Astrocyte (in vitro differentiated cells and primary cell): ENCODE results near the gene MEPCE. TPM values are rescaled to one million over a fixed set of nuclear protein-coding genes. Genes with fewer than 3 reads are reported as not detected.
A peak's percentile ranks its signal among the peaks of the same experiment; 100 is the strongest.

Experiments
- DNase-seq: peaks from one replicate; pipeline ENCODE4 v3.0.0-alpha.2; 2010; ENCODE audit warnings: low read depth
- FAIRE-seq: peaks from 2 replicates; lab custom pipeline; 2011; peaks lifted over from hg19 to GRCh38; lab: Jason Lieb, UNC
- H2AFZ ChIP-seq: 2 replicates; pipeline ENCODE4 v1.6.0; 2012; ENCODE audit warnings: low read depth, low read length, inconsistent platforms
- H3K27ac ChIP-seq: 2 replicates; pipeline ENCODE4 v1.5.1; 2011; ENCODE audit warnings: low read depth, low read length, inconsistent platforms
- H3K27me3 ChIP-seq: 2 replicates; pipeline ENCODE4 v1.6.0; 2011; ENCODE audit warnings: low read length, inconsistent platforms; ENCODE audit not compliant: insufficient read depth
- H3K36me3 ChIP-seq: 2 replicates; pipeline ENCODE4 v1.5.1; 2011; ENCODE audit warnings: low read length, inconsistent platforms; ENCODE audit not compliant: insufficient read depth
- H3K4me1 ChIP-seq: 2 replicates; pipeline ENCODE4 v1.5.1; 2011; ENCODE audit warnings: low read length, inconsistent platforms; ENCODE audit not compliant: insufficient read depth
- H3K4me2 ChIP-seq: 2 replicates; pipeline ENCODE4 v1.6.0; 2012; ENCODE audit warnings: low read length, inconsistent platforms
- H3K4me3 ChIP-seq: 2 replicates; pipeline ENCODE4 v1.5.1; 2011; ENCODE audit warnings: low read depth, mild to moderate bottlenecking, low read length, inconsistent platforms; ENCODE audit not compliant: insufficient read depth
- H3K79me2 ChIP-seq: 2 replicates; pipeline ENCODE4 v1.6.0; 2012; ENCODE audit warnings: mild to moderate bottlenecking, low read length, inconsistent platforms; ENCODE audit not compliant: insufficient read depth
- H3K9ac ChIP-seq: 2 replicates; pipeline ENCODE4 v1.6.0; 2012; ENCODE audit warnings: mild to moderate bottlenecking, low read length, inconsistent platforms
- H3K9me3 ChIP-seq: 2 replicates; pipeline ENCODE4 v1.5.1; 2012; ENCODE audit warnings: low read depth, mild to moderate bottlenecking, low read length, inconsistent platforms; ENCODE audit not compliant: insufficient read depth
- H4K20me1 ChIP-seq: 2 replicates; pipeline ENCODE4 v1.6.0; 2012; ENCODE audit warnings: low read length, inconsistent platforms; ENCODE audit not compliant: insufficient read depth
- H3K27ac Mint-ChIP-seq: one replicate; pipeline ENCODE4 v1.8.0; 2021; ENCODE audit warnings: mild to moderate bottlenecking, mixed read lengths; ENCODE audit not compliant: unreplicated experiment
- H3K27me3 Mint-ChIP-seq: one replicate; pipeline ENCODE4 v1.8.0; 2021; ENCODE audit warnings: low read depth, mixed read lengths; ENCODE audit not compliant: unreplicated experiment
- H3K36me3 Mint-ChIP-seq: one replicate; pipeline ENCODE4 v1.8.0; 2021; ENCODE audit warnings: low read depth, mixed read lengths; ENCODE audit not compliant: unreplicated experiment
- H3K4me1 Mint-ChIP-seq: one replicate; pipeline ENCODE4 v1.8.0; 2021; ENCODE audit warnings: low read depth, mixed read lengths; ENCODE audit not compliant: unreplicated experiment
- H3K4me3 Mint-ChIP-seq: one replicate; pipeline ENCODE4 v1.8.0; 2021; ENCODE audit warnings: mild to moderate bottlenecking, moderate library complexity, mixed read lengths; ENCODE audit not compliant: unreplicated experiment
- H3K9me3 Mint-ChIP-seq: one replicate; pipeline ENCODE4 v1.8.0; 2021; ENCODE audit warnings: mild to moderate bottlenecking, mixed read lengths; ENCODE audit not compliant: unreplicated experiment
- CTCF ChIP-seq: IDR thresholded peaks from 2 replicates; pipeline ENCODE4 v1.5.1; 2011; ENCODE audit warnings: low read depth, mild to moderate bottlenecking, inconsistent platforms, low read length, moderate library complexity; ENCODE audit not compliant: insufficient read depth
- EZH2 ChIP-seq: IDR thresholded peaks from 2 replicates; pipeline ENCODE4 v1.6.1; 2012; ENCODE audit warnings: mild to moderate bottlenecking, low read length, inconsistent platforms; ENCODE audit not compliant: insufficient read depth
- total RNA-seq: library from RNA; stranded (reverse); gene quantifications from 2 replicates; pipeline ENCODE4 v1.2.1, GENCODE V29; 2021

The MEPCE gene
- total RNA-seq, 1 donor from 2014 or later: 20.2 TPM

DNA sequence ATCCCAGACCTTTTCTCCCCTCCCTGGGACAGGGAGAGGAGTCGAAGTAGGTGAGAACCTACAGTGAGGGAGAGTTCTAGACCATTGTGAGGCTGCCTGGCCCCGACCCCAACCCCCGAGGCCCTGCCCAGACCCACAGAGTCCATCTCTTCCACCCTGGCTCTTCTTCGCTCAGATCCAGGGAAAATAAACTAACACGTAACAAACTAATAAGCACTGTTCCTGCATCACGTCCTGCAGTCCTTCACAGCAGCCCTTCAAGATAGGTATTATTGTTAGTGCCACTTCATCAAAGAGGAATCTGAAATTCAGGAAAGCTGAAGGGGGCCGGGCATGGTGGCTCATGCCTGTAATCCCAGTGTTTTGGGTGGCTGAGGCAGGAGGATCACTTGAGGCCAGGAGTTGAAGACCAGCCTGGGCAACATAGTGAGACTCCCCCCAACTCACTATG is 34.6 kb downstream of the MEPCE start, which contains the start of gene SPACDR:
TSS of gene SPACDR (minus strand) at position 51 of the 451 bp plus-strand sequence. CDS start 235 bp downstream, outside the sequence.
- H3K79me2 ChIP-seq: no peaks in the 10 kb centered on the region
- H3K27ac Mint-ChIP-seq: peak within 1 kb of the TSS; percentile 12
- FAIRE-seq: no peak
- DNase-seq: peak; percentile 17
- H2AFZ ChIP-seq: no peak within 1 kb of the TSS
- H3K4me2 ChIP-seq: peak within 1 kb of the TSS; percentile 61
- H4K20me1 ChIP-seq: peaks cover 10% of the 10 kb centered on the region
- H3K4me3 Mint-ChIP-seq: no peak within 1 kb of the TSS
- no peak within 1 kb of the TSS for H3K9ac ChIP-seq
- peaks cover 2% of the 10 kb centered on the region for H3K4me1 Mint-ChIP-seq
- H3K27me3 ChIP-seq: no peaks in the 10 kb centered on the region
- no peak for TF ChIP-seq CTCF
- TF ChIP-seq EZH2: no peak
- no peaks in the 10 kb centered on the region for H3K9me3 Mint-ChIP-seq
- H3K4me3 ChIP-seq: no peak within 1 kb of the TSS
- H3K9me3 ChIP-seq: no peaks in the 10 kb centered on the region
- peak within 1 kb of the TSS; percentile 26 for H3K27ac ChIP-seq
- H3K36me3 Mint-ChIP-seq: peaks cover 5% of the 10 kb centered on the region
- H3K36me3 ChIP-seq: no peaks in the 10 kb centered on the region
- H3K27me3 Mint-ChIP-seq: no peaks in the 10 kb centered on the region
- peaks cover 18% of the 10 kb centered on the region for H3K4me1 ChIP-seq

DNA sequence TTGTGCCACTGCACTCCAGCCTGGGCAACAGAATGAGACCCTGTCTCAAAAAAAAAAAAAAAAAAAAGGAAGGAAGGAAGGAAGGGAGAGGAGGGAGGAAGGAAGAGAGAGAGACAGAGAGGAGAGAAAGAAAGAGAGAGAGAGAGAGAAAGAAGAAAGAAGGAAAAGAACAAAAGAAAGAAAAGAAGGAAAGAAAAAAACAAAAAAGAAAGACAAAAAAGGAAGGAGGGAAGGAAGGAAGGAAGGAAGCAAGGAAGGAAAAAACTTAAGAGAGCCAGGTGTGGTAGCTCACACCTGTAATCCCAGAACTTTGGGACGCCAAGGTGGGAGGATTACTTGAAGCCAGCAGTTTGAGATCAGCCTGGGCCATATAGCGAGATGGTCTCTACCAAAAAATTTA is 35.2 kb downstream of the MEPCE start:
- Mint-ChIP-seq H3K27ac (no peak overlapping the region), H3K27me3 (no peaks in the 10 kb centered on the region), H3K4me3 (no peak overlapping the region), H3K9me3 (no peaks in the 10 kb centered on the region), H3K36me3 (peaks cover 5% of the 10 kb centered on the region), H3K4me1 (peaks cover 2% of the 10 kb centered on the region)
- no peaks in the 10 kb centered on the region for H3K27me3 ChIP-seq
- H3K4me2 ChIP-seq: no peak overlapping the region
- H3K4me3 ChIP-seq: no peak overlapping the region
- peaks cover 15% of the 10 kb centered on the region for H4K20me1 ChIP-seq
- H3K79me2 ChIP-seq: no peaks in the 10 kb centered on the region
- no peak for DNase-seq
- no peak overlapping the region for H2AFZ ChIP-seq
- peaks cover 18% of the 10 kb centered on the region for H3K4me1 ChIP-seq
- H3K9me3 ChIP-seq: no peaks in the 10 kb centered on the region
- FAIRE-seq: no peak
- H3K27ac ChIP-seq: no peak overlapping the region
- H3K9ac ChIP-seq: no peak overlapping the region
- TF ChIP-seq CTCF (no peak), EZH2 (no peak)
- no peaks in the 10 kb centered on the region for H3K36me3 ChIP-seq

- H3K36me3 ChIP-seq: no peaks in the 10 kb centered on the region
- H3K27ac Mint-ChIP-seq: peak overlapping the region; percentile 14
- DNase-seq: peak; percentile 24
- H3K9ac ChIP-seq: no peak overlapping the region
- peaks cover 5% of the 10 kb centered on the region for H3K36me3 Mint-ChIP-seq
- no peak for TF ChIP-seq CTCF
- H4K20me1 ChIP-seq: peaks cover 20% of the 10 kb centered on the region
- H2AFZ ChIP-seq: no peak overlapping the region
- H3K79me2 ChIP-seq: no peaks in the 10 kb centered on the region
- no peaks in the 10 kb centered on the region for H3K9me3 ChIP-seq
- no peak overlapping the region for H3K4me3 ChIP-seq
- no peaks in the 10 kb centered on the region for H3K27me3 ChIP-seq
- H3K4me1 Mint-ChIP-seq: peaks cover 2% of the 10 kb centered on the region
- no peak for FAIRE-seq
- no peaks in the 10 kb centered on the region for H3K9me3 Mint-ChIP-seq
- H3K27ac ChIP-seq: no peak overlapping the region
- H3K4me2 ChIP-seq: peak overlapping the region; percentile 17
- H3K4me3 Mint-ChIP-seq: no peak overlapping the region
- H3K4me1 ChIP-seq: peaks cover 18% of the 10 kb centered on the region
- H3K27me3 Mint-ChIP-seq: no peaks in the 10 kb centered on the region
Measured at GRCh38 chr7:100465299-100465698, 35.7 kb downstream of the MEPCE start.
